ENCODE measurements around the gene PRMT7. TPM values are rescaled to one million over a fixed set of nuclear protein-coding genes. Genes with fewer than 3 reads are reported as not detected.

PRMT7 gene
- total RNA-seq, 1 experiment from 2014 or later, result 49.4 TPM

GRCh38 chr16:68360547-68360946 lies 49.7 kb downstream of the PRMT7 start:
- TF ChIP-seq, protein P1, sequence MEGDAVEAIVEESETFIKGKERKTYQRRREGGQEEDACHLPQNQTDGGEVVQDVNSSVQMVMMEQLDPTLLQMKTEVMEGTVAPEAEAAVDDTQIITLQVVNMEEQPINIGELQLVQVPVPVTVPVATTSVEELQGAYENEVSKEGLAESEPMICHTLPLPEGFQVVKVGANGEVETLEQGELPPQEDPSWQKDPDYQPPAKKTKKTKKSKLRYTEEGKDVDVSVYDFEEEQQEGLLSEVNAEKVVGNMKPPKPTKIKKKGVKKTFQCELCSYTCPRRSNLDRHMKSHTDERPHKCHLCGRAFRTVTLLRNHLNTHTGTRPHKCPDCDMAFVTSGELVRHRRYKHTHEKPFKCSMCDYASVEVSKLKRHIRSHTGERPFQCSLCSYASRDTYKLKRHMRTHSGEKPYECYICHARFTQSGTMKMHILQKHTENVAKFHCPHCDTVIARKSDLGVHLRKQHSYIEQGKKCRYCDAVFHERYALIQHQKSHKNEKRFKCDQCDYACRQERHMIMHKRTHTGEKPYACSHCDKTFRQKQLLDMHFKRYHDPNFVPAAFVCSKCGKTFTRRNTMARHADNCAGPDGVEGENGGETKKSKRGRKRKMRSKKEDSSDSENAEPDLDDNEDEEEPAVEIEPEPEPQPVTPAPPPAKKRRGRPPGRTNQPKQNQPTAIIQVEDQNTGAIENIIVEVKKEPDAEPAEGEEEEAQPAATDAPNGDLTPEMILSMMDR (IDR thresholded peaks at IDR 0.05; ENCODE audit: unreplicated experiment), result no peak
- Mint-ChIP-seq H3K36me3 (ENCODE audit: insufficient read depth, unreplicated experiment) (peaks cover 22% of the 10 kb centered on the region), H3K9me3 (ENCODE audit: low read depth, unreplicated experiment) (no peaks in the 10 kb centered on the region), H3K4me1 (ENCODE audit: low read depth, unreplicated experiment) (no peaks in the 10 kb centered on the region), H3K4me3 (ENCODE audit: low read depth, unreplicated experiment) (no peak overlapping the region), H3K27me3 (ENCODE audit: unreplicated experiment) (peaks cover 3% of the 10 kb centered on the region), H3K27ac (ENCODE audit: unreplicated experiment) (no peak overlapping the region)
- intact Hi-C loops (cut with micrococcal nuclease; ENCODE audit: unreplicated experiment), result no loop called here
- no TSS peak for BruUV-seq (replicated peaks)
- DNase-seq, result no peak
- CTCF ChIA-PET, result no interaction called here

DNA sequence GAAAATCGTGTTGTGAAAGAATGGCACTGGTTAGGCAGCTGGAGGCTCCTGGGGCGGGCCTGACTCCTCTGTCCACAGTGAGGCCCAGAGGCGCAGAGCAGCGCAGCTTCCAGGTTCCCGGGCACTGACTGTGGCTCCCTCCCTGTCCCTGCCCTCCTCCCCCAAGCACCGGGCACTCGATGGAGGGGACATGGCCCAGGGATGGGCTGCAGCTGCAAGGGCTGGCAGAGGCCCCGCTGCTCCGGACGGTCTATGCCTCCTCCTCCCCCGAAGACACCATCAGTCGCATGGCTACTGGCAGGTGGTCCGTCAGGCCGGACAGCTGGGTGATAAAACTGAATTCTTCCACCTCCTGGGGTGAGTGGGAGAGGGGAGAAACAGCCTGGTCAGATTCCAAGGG lies 50.1 kb downstream of the PRMT7 start:
- peaks cover 20% of the 10 kb centered on the region for H3K36me3 Mint-ChIP-seq (ENCODE audit: insufficient read depth, unreplicated experiment)
- BruUV-seq (replicated peaks), result no TSS peak
- CTCF ChIA-PET, result no interaction called here
- no peaks in the 10 kb centered on the region for H3K9me3 Mint-ChIP-seq (ENCODE audit: low read depth, unreplicated experiment)
- TF ChIP-seq, protein P1 (IDR thresholded peaks at IDR 0.05; ENCODE audit: unreplicated experiment), result no peak
- intact Hi-C loops (cut with micrococcal nuclease; ENCODE audit: unreplicated experiment), result no loop called here
- H3K4me3 Mint-ChIP-seq (ENCODE audit: low read depth, unreplicated experiment), result no peak overlapping the region
- H3K4me1 Mint-ChIP-seq (ENCODE audit: low read depth, unreplicated experiment), result no peaks in the 10 kb centered on the region
- DNase-seq, result no peak
- peaks cover 7% of the 10 kb centered on the region for H3K27me3 Mint-ChIP-seq (ENCODE audit: unreplicated experiment)
- no peak overlapping the region for H3K27ac Mint-ChIP-seq (ENCODE audit: unreplicated experiment)

DNA sequence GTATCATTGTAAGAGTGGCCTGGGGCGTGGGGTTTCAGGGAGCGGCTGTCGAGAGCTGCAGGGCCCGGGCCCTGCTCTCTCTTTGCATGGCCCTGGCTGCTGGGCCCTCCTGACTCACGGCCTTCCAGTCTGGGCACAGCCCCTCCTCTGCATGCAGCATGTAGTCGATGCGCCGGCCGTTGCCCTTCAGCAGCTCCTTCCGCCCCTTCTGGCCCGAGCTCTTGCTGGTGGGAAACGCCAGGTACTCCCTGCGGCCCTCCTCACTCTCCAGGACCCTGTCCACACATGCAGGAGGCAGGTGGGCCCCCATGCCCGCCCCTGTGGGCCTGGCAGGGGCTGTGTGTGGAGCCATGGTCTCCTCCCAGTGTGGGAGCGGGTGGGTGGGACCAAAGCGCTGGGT lies 50.7 kb downstream of the PRMT7 start:
- TF ChIP-seq, protein P1 (IDR thresholded peaks at IDR 0.05; ENCODE audit: unreplicated experiment), result no peak
- no peaks in the 10 kb centered on the region for H3K9me3 Mint-ChIP-seq (ENCODE audit: low read depth, unreplicated experiment)
- H3K4me3 Mint-ChIP-seq (ENCODE audit: low read depth, unreplicated experiment), result no peak overlapping the region
- H3K27me3 Mint-ChIP-seq (ENCODE audit: unreplicated experiment), result peaks cover 13% of the 10 kb centered on the region
- intact Hi-C loops (cut with micrococcal nuclease; ENCODE audit: unreplicated experiment), result no loop called here
- DNase-seq, result no peak
- peaks cover 25% of the 10 kb centered on the region for H3K36me3 Mint-ChIP-seq (ENCODE audit: insufficient read depth, unreplicated experiment)
- CTCF ChIA-PET, result no interaction called here
- no peak overlapping the region for H3K27ac Mint-ChIP-seq (ENCODE audit: unreplicated experiment)
- no peaks in the 10 kb centered on the region for H3K4me1 Mint-ChIP-seq (ENCODE audit: low read depth, unreplicated experiment)
- no TSS peak for BruUV-seq (replicated peaks)

- peaks cover 25% of the 10 kb centered on the region for H3K36me3 Mint-ChIP-seq (ENCODE audit: insufficient read depth, unreplicated experiment)
- H3K27ac Mint-ChIP-seq (ENCODE audit: unreplicated experiment), result no peak overlapping the region
- intact Hi-C loops (cut with micrococcal nuclease; ENCODE audit: unreplicated experiment), result no loop called here
- no TSS peak for BruUV-seq (replicated peaks)
- H3K4me3 Mint-ChIP-seq (ENCODE audit: low read depth, unreplicated experiment), result no peak overlapping the region
- TF ChIP-seq, protein P1 (IDR thresholded peaks at IDR 0.05; ENCODE audit: unreplicated experiment), result no peak
- H3K27me3 Mint-ChIP-seq (ENCODE audit: unreplicated experiment), result peaks cover 17% of the 10 kb centered on the region
- CTCF ChIA-PET, result interaction anchor here (0.6 kb wide), 2 partner anchors 118 to 551 kb away, joined by 3 to 5 read pairs; no protein-coding TSS in a partner anchor
- no peaks in the 10 kb centered on the region for H3K4me1 Mint-ChIP-seq (ENCODE audit: low read depth, unreplicated experiment)
- H3K9me3 Mint-ChIP-seq (ENCODE audit: low read depth, unreplicated experiment), result no peaks in the 10 kb centered on the region
- no peak for DNase-seq
Observed at GRCh38 chr16:68362262-68362913, 51.6 kb downstream of the PRMT7 start.

Data from Calu3 (cell line).